ENCODE data around the gene DIAPH2.

The DIAPH2 gene

DNA sequence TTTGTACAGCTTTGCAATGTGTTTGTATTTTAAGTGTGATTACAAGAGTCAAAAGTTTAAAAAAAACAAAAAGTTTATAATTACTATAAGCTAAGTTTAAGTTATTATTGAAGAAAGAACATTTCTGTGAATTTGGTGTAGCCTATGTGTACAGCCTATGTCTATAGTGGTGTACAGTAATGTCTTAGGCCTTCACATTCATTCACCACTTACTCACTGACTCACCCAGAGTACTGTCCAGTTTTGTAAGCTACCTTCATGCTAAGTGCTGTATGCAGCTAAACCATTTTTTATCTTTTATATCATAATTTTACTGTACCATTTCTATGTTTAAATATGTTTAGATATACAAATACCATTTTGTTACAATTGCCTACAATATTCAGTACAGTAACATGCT, 381.3 kb downstream of the DIAPH2 start:
- no peak for DNase-seq (ENCODE audit: extremely low spot score)
- ChIA-PET POLR2A (no interaction called here), CTCF (no interaction called here)
- TF ChIP-seq, protein P1, sequence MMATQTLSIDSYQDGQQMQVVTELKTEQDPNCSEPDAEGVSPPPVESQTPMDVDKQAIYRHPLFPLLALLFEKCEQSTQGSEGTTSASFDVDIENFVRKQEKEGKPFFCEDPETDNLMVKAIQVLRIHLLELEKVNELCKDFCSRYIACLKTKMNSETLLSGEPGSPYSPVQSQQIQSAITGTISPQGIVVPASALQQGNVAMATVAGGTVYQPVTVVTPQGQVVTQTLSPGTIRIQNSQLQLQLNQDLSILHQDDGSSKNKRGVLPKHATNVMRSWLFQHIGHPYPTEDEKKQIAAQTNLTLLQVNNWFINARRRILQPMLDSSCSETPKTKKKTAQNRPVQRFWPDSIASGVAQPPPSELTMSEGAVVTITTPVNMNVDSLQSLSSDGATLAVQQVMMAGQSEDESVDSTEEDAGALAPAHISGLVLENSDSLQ (IDR thresholded peaks at IDR 0.05): no peak
- no peak for TF ChIP-seq HDGF (IDR thresholded peaks at IDR 0.05; ENCODE audit: borderline replicate concordance)
- TF ChIP-seq LEF1 (IDR thresholded peaks at IDR 0.05; ENCODE audit: borderline replicate concordance): no peak
- no peak for TF ChIP-seq CTBP1 (IDR thresholded peaks at IDR 0.05; ENCODE audit: borderline replicate concordance)
- TF ChIP-seq BHLHE40 (IDR thresholded peaks at IDR 0.05; ENCODE audit: borderline replicate concordance): no peak
- no peak for TF ChIP-seq FOXM1 (IDR thresholded peaks at IDR 0.05; ENCODE audit: borderline replicate concordance)
- TF ChIP-seq TARDBP (IDR thresholded peaks at IDR 0.05): no peak
- no peak for TF ChIP-seq L3MBTL2 (conservative IDR thresholded peaks at IDR 0.05)
- TF ChIP-seq FOXK2 (IDR thresholded peaks at IDR 0.05): no peak
- TF ChIP-seq SUZ12 (IDR thresholded peaks at IDR 0.05): no peak
- TF ChIP-seq SP1 (IDR thresholded peaks at IDR 0.05): no peak
- no peak for TF ChIP-seq ARNT (IDR thresholded peaks at IDR 0.05)
- TF ChIP-seq ZNF384 (IDR thresholded peaks at IDR 0.05): no peak
- TF ChIP-seq FOXA1 (IDR thresholded peaks at IDR 0.05): no peak
- no peak for TF ChIP-seq ELF4 (IDR thresholded peaks at IDR 0.05)

DNA sequence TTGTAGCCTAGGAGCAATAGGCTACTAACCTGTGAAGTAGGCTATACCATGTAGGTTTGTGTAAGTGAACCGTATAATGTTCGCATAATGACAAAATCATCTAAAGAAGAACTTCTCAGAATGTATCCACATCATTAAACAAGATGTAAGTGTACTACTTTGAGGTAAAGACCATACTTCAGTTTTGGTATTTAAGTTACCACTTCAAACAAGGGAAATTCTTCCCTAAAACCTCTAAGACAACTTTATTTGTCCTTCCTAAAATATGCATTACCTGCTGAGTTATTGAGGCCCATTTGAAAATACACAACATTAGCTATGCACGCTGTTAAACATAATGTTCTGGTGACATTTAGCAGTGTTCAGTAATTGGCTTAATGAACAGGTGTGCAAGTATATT, 381.7 kb downstream of the DIAPH2 start:
- CTCF ChIA-PET: interaction anchor here (0.6 kb wide), 1 partner anchor 706 kb away, joined by 3 read pairs; no protein-coding TSS in a partner anchor
- POLR2A ChIA-PET: no interaction called here
- no peak for TF ChIP-seq ZNF384 (IDR thresholded peaks at IDR 0.05)
- no peak for TF ChIP-seq SUZ12 (IDR thresholded peaks at IDR 0.05)

DNA sequence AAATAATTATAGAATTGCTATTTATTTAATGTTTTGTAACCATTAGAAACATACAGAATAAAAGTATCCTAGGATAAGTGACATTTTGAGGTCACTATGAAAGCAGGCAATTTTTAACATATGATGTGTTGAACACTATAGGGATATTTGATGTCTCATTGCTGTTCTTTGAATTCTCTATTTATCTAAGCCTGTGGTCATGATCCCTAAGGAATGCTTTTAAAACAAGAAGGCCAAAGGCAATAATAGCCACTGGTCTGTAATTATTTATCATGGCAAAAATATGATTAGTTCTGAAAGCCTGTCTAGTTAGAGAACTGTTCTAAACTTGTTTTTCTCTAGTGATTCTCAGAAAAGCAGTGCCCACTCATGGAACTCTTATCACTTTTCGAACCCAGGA, 385.7 kb downstream of the DIAPH2 start:
- no peak for DNase-seq (ENCODE audit: extremely low spot score)
- POLR2A ChIA-PET: no interaction called here
- no peak for TF ChIP-seq SUZ12 (IDR thresholded peaks at IDR 0.05)
- no peak for TF ChIP-seq CTBP1 (IDR thresholded peaks at IDR 0.05; ENCODE audit: borderline replicate concordance)
- TF ChIP-seq FOXK2 (IDR thresholded peaks at IDR 0.05): no peak
- TF ChIP-seq LEF1 (IDR thresholded peaks at IDR 0.05; ENCODE audit: borderline replicate concordance): no peak
- no peak for TF ChIP-seq ELF4 (IDR thresholded peaks at IDR 0.05)
- no peak for TF ChIP-seq FOXM1 (IDR thresholded peaks at IDR 0.05; ENCODE audit: borderline replicate concordance)
- CTCF ChIA-PET: no interaction called here

More for the DNA sequence above, 381.7 kb downstream of the DIAPH2 start:
- no peak for DNase-seq (ENCODE audit: extremely low spot score)

DNA sequence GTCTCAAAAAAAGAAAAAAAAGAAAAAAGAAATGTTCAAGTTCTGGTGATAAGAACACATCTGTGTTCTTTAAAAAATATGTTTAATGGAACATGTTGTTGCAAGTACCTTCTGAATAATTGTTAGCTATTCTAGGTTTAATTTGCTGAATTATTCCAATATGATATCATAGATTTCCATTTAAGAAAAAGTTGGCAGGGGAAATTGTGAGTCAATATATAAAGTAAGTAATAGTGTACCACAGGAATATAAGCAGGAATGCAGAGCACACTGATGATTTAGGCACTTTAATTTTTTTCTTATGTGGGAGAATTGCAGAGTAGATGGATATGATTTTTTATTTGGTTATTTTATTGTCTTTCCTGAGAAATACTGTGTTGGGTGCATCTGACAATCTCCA, 389.8 kb downstream of the DIAPH2 start:
- no peak for TF ChIP-seq ELF4 (IDR thresholded peaks at IDR 0.05)
- TF ChIP-seq NFRKB (IDR thresholded peaks at IDR 0.05): no peak
- no peak for TF ChIP-seq LEF1 (IDR thresholded peaks at IDR 0.05; ENCODE audit: borderline replicate concordance)
- TF ChIP-seq, protein P1 (IDR thresholded peaks at IDR 0.05): no peak
- TF ChIP-seq FOXA1 (IDR thresholded peaks at IDR 0.05): no peak
- TF ChIP-seq SUZ12 (IDR thresholded peaks at IDR 0.05): no peak
- no peak for TF ChIP-seq FOXM1 (IDR thresholded peaks at IDR 0.05; ENCODE audit: borderline replicate concordance)
- TF ChIP-seq HDGF (IDR thresholded peaks at IDR 0.05; ENCODE audit: borderline replicate concordance): no peak
- no peak for TF ChIP-seq FOXK2 (IDR thresholded peaks at IDR 0.05)
- no peak for TF ChIP-seq BHLHE40 (IDR thresholded peaks at IDR 0.05; ENCODE audit: borderline replicate concordance)
- no peak for TF ChIP-seq TARDBP (IDR thresholded peaks at IDR 0.05)
- no peak for TF ChIP-seq SP1 (IDR thresholded peaks at IDR 0.05)
- no peak for TF ChIP-seq L3MBTL2 (conservative IDR thresholded peaks at IDR 0.05)
- no peak for TF ChIP-seq ARNT (IDR thresholded peaks at IDR 0.05)
- no peak for TF ChIP-seq ZNF384 (IDR thresholded peaks at IDR 0.05)
- no peak for TF ChIP-seq CTBP1 (IDR thresholded peaks at IDR 0.05; ENCODE audit: borderline replicate concordance)
- ChIA-PET CTCF (interaction anchor here (0.6 kb wide), 1 partner anchor 485 kb away, joined by 5 read pairs; no protein-coding TSS in a partner anchor), POLR2A (no interaction called here)
- no peak for DNase-seq (ENCODE audit: extremely low spot score)

GRCh38 chrX:97089116-97089515, 404.5 kb downstream of the DIAPH2 start:
- TF ChIP-seq TARDBP (IDR thresholded peaks at IDR 0.05): no peak
- no peak for TF ChIP-seq FOXM1 (IDR thresholded peaks at IDR 0.05; ENCODE audit: borderline replicate concordance)
- no peak for TF ChIP-seq FOXA1 (IDR thresholded peaks at IDR 0.05)
- TF ChIP-seq, protein P1 (IDR thresholded peaks at IDR 0.05): no peak
- no peak for TF ChIP-seq BHLHE40 (IDR thresholded peaks at IDR 0.05; ENCODE audit: borderline replicate concordance)
- no peak for TF ChIP-seq ELF4 (IDR thresholded peaks at IDR 0.05)
- no peak for TF ChIP-seq FOXK2 (IDR thresholded peaks at IDR 0.05)
- TF ChIP-seq NFRKB (IDR thresholded peaks at IDR 0.05): no peak
- TF ChIP-seq LEF1 (IDR thresholded peaks at IDR 0.05; ENCODE audit: borderline replicate concordance): no peak
- TF ChIP-seq CTBP1 (IDR thresholded peaks at IDR 0.05; ENCODE audit: borderline replicate concordance): no peak
- no peak for TF ChIP-seq SP1 (IDR thresholded peaks at IDR 0.05)
- ChIA-PET POLR2A (no interaction called here), CTCF (no interaction called here)
- no peak for DNase-seq (ENCODE audit: extremely low spot score)

DNA sequence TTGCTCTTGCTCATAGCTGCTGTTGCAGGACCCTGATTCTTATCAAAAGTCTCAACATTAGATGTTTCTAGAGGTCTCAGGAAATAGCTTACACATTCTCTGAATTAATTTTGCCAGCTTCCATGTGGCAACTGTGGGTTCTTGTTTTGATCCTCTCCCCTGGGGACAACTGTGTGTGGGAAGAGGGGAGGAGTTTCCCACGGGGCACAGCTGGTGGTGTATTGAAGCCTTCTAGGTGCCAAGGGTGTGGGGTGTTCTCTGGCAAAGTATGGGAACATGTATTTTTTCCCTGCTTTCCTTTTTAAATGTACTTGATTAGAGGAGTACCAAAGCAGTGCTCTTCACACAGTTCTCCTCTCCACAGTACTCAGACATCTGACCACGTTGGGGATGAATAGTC, 411.7 kb downstream of the DIAPH2 start:
- DNase-seq (ENCODE audit: extremely low spot score): no peak
- CTCF ChIA-PET: interaction anchor here (0.6 kb wide), 1 partner anchor 361 kb away, joined by 3 read pairs; no protein-coding TSS in a partner anchor
- POLR2A ChIA-PET: no interaction called here
- no peak for TF ChIP-seq LEF1 (IDR thresholded peaks at IDR 0.05; ENCODE audit: borderline replicate concordance)
- no peak for TF ChIP-seq FOXM1 (IDR thresholded peaks at IDR 0.05; ENCODE audit: borderline replicate concordance)
- no peak for TF ChIP-seq TARDBP (IDR thresholded peaks at IDR 0.05)
- no peak for TF ChIP-seq HDGF (IDR thresholded peaks at IDR 0.05; ENCODE audit: borderline replicate concordance)
- no peak for TF ChIP-seq L3MBTL2 (conservative IDR thresholded peaks at IDR 0.05)

- TF ChIP-seq, protein P1 (IDR thresholded peaks at IDR 0.05): no peak
- TF ChIP-seq LEF1 (IDR thresholded peaks at IDR 0.05; ENCODE audit: borderline replicate concordance): no peak
- TF ChIP-seq ELF4 (IDR thresholded peaks at IDR 0.05): no peak
- TF ChIP-seq FOXK2 (IDR thresholded peaks at IDR 0.05): no peak
- DNase-seq (ENCODE audit: extremely low spot score): no peak
- POLR2A ChIA-PET: no interaction called here
- CTCF ChIA-PET: no interaction called here
These were observed 418.3 kb downstream of the DIAPH2 start for GRCh38 chrX:97102938-97103337.
